Thymus (tissue), 11 donors: ENCODE results near the gene SH3BP4. TPM values are rescaled to one million over a fixed set of nuclear protein-coding genes. Genes with fewer than 3 reads are reported as not detected.

Experiments used
- DNase-seq, 9 donors: peaks; one replicate each; pipeline ENCODE4 v3.0.0-alpha.2; 2013; ENCODE audit warnings: low spot score in 9 of 9, low read depth in 6 of 9, missing footprints in 1 of 9
- H3K27ac ChIP-seq, 2 donors: one replicate each; pipeline ENCODE4 v1.5.1; 2013; ENCODE audit warnings: control low read depth in 1 of 2, low read depth in 1 of 2, low read length in 1 of 2, mild to moderate bottlenecking in 1 of 2, moderate library complexity in 1 of 2
- H3K27me3 ChIP-seq, 2 donors: one replicate each; pipeline ENCODE4 v1.5.1; 2013; ENCODE audit warnings: low read length in 1 of 2; ENCODE audit not compliant: control insufficient read depth in 2 of 2, insufficient read depth in 1 of 2
- H3K36me3 ChIP-seq, 2 donors: one replicate each; pipeline ENCODE4 v1.5.1; 2013; ENCODE audit warnings: low read length in 1 of 2, mild to moderate bottlenecking in 1 of 2, moderate library complexity in 1 of 2; ENCODE audit not compliant: control insufficient read depth in 2 of 2, insufficient read depth in 2 of 2
- H3K4me1 ChIP-seq, 2 donors: one replicate each; pipeline ENCODE4 v1.5.1; 2013; ENCODE audit warnings: low read length in 2 of 2; ENCODE audit not compliant: control insufficient read depth in 2 of 2, insufficient read depth in 2 of 2
- H3K4me3 ChIP-seq, 2 donors: one replicate each; pipeline ENCODE4 v1.5.1; 2013; ENCODE audit warnings: low read length in 2 of 2, control low read depth in 1 of 2, mild to moderate bottlenecking in 1 of 2
- H3K9me3 ChIP-seq, 2 donors: one replicate each; pipeline ENCODE4 v1.5.1; 2013; ENCODE audit warnings: low read length in 1 of 2, mild to moderate bottlenecking in 1 of 2; ENCODE audit not compliant: control insufficient read depth in 2 of 2, insufficient read depth in 1 of 2
- WGBS: extraction: QIAGEN DNeasy Blood & Tissue Kit; methylation state at CpG from one replicate; pipeline ENCODE4 v1.1.7; 2013; 5-methylcytosine and 5-hydroxymethylcytosine counted together
- polyA plus RNA-seq: library from polyadenylated mRNA; stranded (reverse); fragments of 200-250 nt; gene quantifications from one replicate; pipeline ENCODE4 v1.2.3, GENCODE V29; 2013
- total RNA-seq: library from RNA; stranded (reverse); fragments of 120-200 nt; gene quantifications from one replicate; pipeline ENCODE4 v1.2.4, GENCODE V29; 2013
- donor health status: healthy.

Gene SH3BP4
- total and polyA plus RNA-seq, 2 donors: 6.2 to 12.3 TPM

- peaks cover 0 to 3% of the 10 kb centered on the region in 2 donors for H3K9me3 ChIP-seq
- no peak overlapping the region for H3K4me3 ChIP-seq
- no peak overlapping the region for H3K27ac ChIP-seq
- H3K27me3 ChIP-seq: no peaks in the 10 kb centered on the region
- no peaks in the 10 kb centered on the region for H3K36me3 ChIP-seq
- H3K4me1 ChIP-seq: peaks cover 0 to 8% of the 10 kb centered on the region in 2 donors
- WGBS: 89% methylated on average over 12 of the region's 12 CpGs
- DNase-seq: no peak
These were observed 25.4 kb downstream of the SH3BP4 start for GRCh38 chr2:234977228-234977679.

DNA sequence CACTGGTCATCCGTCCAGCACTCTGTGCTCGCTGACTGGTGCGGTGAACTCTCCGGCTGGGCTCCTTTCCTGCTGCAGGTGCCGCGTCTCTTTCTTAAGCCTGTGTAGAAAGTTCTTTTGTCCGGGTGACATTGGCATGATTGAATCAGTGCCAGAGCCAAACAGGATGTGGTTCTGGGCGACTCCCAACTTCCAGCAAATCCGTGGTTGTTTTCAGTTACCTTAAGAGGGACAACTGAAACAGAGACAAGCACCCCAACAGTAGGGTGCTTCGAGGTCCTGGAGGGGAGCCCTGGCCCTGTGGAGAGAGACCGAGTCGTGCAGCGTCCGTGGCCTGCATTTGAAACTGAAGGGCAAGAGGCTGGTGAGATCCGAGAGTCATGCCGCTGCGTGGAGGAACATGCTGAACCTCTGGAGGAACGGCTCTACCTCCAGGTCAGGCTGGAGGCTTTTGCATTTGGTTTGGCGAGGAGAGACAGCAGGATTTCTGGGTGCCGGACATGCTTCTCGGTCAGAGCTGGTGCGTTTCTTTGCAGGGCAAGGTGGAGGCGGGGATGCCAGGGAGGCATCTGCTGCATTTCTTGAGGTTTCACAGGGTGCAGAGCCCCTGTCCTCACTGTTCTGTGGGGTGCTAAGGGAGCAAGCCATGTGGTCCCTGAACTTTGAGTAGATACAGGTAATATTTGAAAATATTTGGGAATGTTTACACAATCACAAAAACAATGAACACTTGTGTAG is 26.8 kb downstream of the SH3BP4 start:
- 69% methylated on average over 23 of the region's 23 CpGs for WGBS
- Histone ChIP-seq H3K36me3 (no peaks in the 10 kb centered on the region), H3K27ac (no peak overlapping the region), H3K4me1 (peaks cover 0 to 11% of the 10 kb centered on the region in 2 donors), H3K4me3 (no peak overlapping the region), H3K27me3 (no peaks in the 10 kb centered on the region), H3K9me3 (peaks cover 0 to 3% of the 10 kb centered on the region in 2 donors)
- no peak for DNase-seq

GRCh38 chr2:234979204-234980167 is 27.7 kb downstream of the SH3BP4 start:
- no peak overlapping the region for H3K4me3 ChIP-seq
- H3K36me3 ChIP-seq: no peaks in the 10 kb centered on the region
- no peak for DNase-seq
- 95% methylated on average over 9 of the region's 9 CpGs for WGBS
- peaks cover 0 to 2% of the 10 kb centered on the region in 2 donors for H3K27me3 ChIP-seq
- H3K9me3 ChIP-seq: peaks cover 0 to 3% of the 10 kb centered on the region in 2 donors
- peaks cover 0 to 11% of the 10 kb centered on the region in 2 donors for H3K4me1 ChIP-seq
- no peak overlapping the region for H3K27ac ChIP-seq

GRCh38 chr2:234980451-234981187 is 28.8 kb downstream of the SH3BP4 start:
- no peak for DNase-seq
- Histone ChIP-seq H3K9me3 (peaks cover 0 to 3% of the 10 kb centered on the region in 2 donors), H3K27ac (no peak overlapping the region), H3K4me1 (peaks cover 0 to 11% of the 10 kb centered on the region in 2 donors), H3K4me3 (no peak overlapping the region), H3K27me3 (peaks cover 0 to 2% of the 10 kb centered on the region in 2 donors), H3K36me3 (no peaks in the 10 kb centered on the region)
- WGBS: 80% methylated on average over 14 of the region's 14 CpGs

- no peak for DNase-seq
- peaks cover 0 to 11% of the 10 kb centered on the region in 2 donors for H3K4me1 ChIP-seq
- peak overlapping the region in 1 of 2 donors; percentile 32 for H3K27ac ChIP-seq
- H3K27me3 ChIP-seq: peaks cover 0 to 2% of the 10 kb centered on the region in 2 donors
- no peaks in the 10 kb centered on the region for H3K36me3 ChIP-seq
- H3K9me3 ChIP-seq: peaks cover 0 to 3% of the 10 kb centered on the region in 2 donors
- 87% methylated on average over 26 of the region's 26 CpGs for WGBS
- H3K4me3 ChIP-seq: no peak overlapping the region
These were observed 29.6 kb downstream of the SH3BP4 start for GRCh38 chr2:234981197-234982095.

GRCh38 chr2:234982096-234982834 is 30.4 kb downstream of the SH3BP4 start:
- H3K9me3 ChIP-seq: peaks cover 0 to 3% of the 10 kb centered on the region in 2 donors
- H3K4me1 ChIP-seq: peaks cover 0 to 11% of the 10 kb centered on the region in 2 donors
- no peaks in the 10 kb centered on the region for H3K36me3 ChIP-seq
- H3K27ac ChIP-seq: peak overlapping the region in 1 of 2 donors; percentile 32
- WGBS: 89% methylated on average over 17 of the region's 17 CpGs
- H3K4me3 ChIP-seq: no peak overlapping the region
- DNase-seq: no peak
- peaks cover 0 to 2% of the 10 kb centered on the region in 2 donors for H3K27me3 ChIP-seq

- WGBS: 91% methylated on average over 11 of the region's 11 CpGs
- Histone ChIP-seq H3K36me3 (no peaks in the 10 kb centered on the region), H3K27ac (no peak overlapping the region), H3K27me3 (peaks cover 0 to 2% of the 10 kb centered on the region in 2 donors), H3K4me3 (no peak overlapping the region), H3K9me3 (peaks cover 0 to 3% of the 10 kb centered on the region in 2 donors), H3K4me1 (peaks cover 0 to 11% of the 10 kb centered on the region in 2 donors)
- no peak for DNase-seq
These were observed 31.4 kb downstream of the SH3BP4 start for GRCh38 chr2:234983011-234983726.
